SU-DHL-6 (cell line): ENCODE measurements around the gene SPNS3.
A peak's percentile ranks its signal among the peaks of the same experiment; 100 is the strongest.

Experiments used
- H2AFZ ChIP-seq: fragments of 200-600 bp; sonication (generic); 2 replicates; pipeline ENCODE4 v1.6.1; 2014; ENCODE audit warnings: low read depth, mild to moderate bottlenecking, moderate library complexity, mixed read lengths, antibody characterized with exemption, low read length; ENCODE audit not compliant: severe bottlenecking
- H3F3A ChIP-seq: fragments of 200-600 bp; shearing (Covaris generic); 2 replicates; pipeline ENCODE4 v1.6.0; 2016; ENCODE audit warnings: antibody characterized with exemption, mild to moderate bottlenecking; ENCODE audit not compliant: insufficient read depth
- H3K27ac ChIP-seq: fragments of 200-600 bp; sonication (generic); 2 replicates; pipeline ENCODE4 v1.5.1; 2016; ENCODE audit warnings: low read depth, mild to moderate bottlenecking, low read length, moderate library complexity, mixed read lengths
- H3K27me3 ChIP-seq: fragments of 200-600 bp; sonication (generic), shearing (Covaris generic); 2 replicates; pipeline ENCODE4 v1.6.0; 2014; ENCODE audit warnings: mild to moderate bottlenecking, low read length
- H3K36me3 ChIP-seq: fragments of 200-600 bp; sonication (generic); 2 replicates; pipeline ENCODE4 v1.6.1; 2014; ENCODE audit warnings: mild to moderate bottlenecking, low read length, mixed read lengths
- H3K4me2 ChIP-seq: fragments of 300-600, 200-600 bp; shearing (Covaris generic), sonication (generic); 2 replicates; pipeline ENCODE4 v1.6.0; 2014; ENCODE audit warnings: low read length, low read depth, mild to moderate bottlenecking; ENCODE audit not compliant: poor library complexity, severe bottlenecking
- H3K4me3 ChIP-seq: fragments of 200-600 bp; sonication (generic); 2 replicates; pipeline ENCODE4 v1.5.1; 2014; ENCODE audit warnings: antibody characterized with exemption, low read length, mild to moderate bottlenecking, mixed read lengths; ENCODE audit not compliant: insufficient read depth, poor library complexity, severe bottlenecking
- H3K79me2 ChIP-seq: fragments of 200-600 bp; sonication (generic); 2 replicates; pipeline ENCODE4 v1.6.1; 2014; ENCODE audit warnings: mild to moderate bottlenecking, low read length, moderate library complexity; ENCODE audit not compliant: insufficient read depth
- H3K9ac ChIP-seq: fragments of 200-600 bp; sonication (generic); 2 replicates; pipeline ENCODE4 v1.7.0; 2014; ENCODE audit warnings: mild to moderate bottlenecking, low read length
- H3K9me2 ChIP-seq: fragments of 200-600 bp; sonication (generic); replicated peaks from 2 replicates; pipeline ENCODE4 v1.6.1; 2014; ENCODE audit warnings: low read length; ENCODE audit not compliant: insufficient read depth
- H3K9me3 ChIP-seq: fragments of 200-600 bp; sonication (generic); 2 replicates; pipeline ENCODE4 v1.6.1; 2014; ENCODE audit warnings: low read length, mixed read lengths; ENCODE audit not compliant: insufficient read depth
- H4K20me1 ChIP-seq: fragments of 200-600 bp; sonication (generic); 2 replicates; pipeline ENCODE4 v1.6.1; 2014; ENCODE audit warnings: low read depth, mild to moderate bottlenecking, antibody characterized with exemption, low read length, moderate library complexity, mixed read lengths
- CTCF ChIP-seq: fragments of 200-600 bp; sonication (generic); IDR thresholded peaks from one replicate; pipeline ENCODE4 v1.5.1; 2017; ENCODE audit warnings: antibody characterized with exemption, mild to moderate bottlenecking, low read length, moderate library complexity; ENCODE audit not compliant: insufficient read depth, poor library complexity, severe bottlenecking
- EZH2phosphoT487 ChIP-seq: fragments of 200-600 bp; sonication (generic), shearing (Covaris generic); conservative IDR thresholded peaks from 2 replicates; pipeline ENCODE4 v1.6.1; 2018; ENCODE audit warnings: mild to moderate bottlenecking, antibody characterized with exemption, low read length, moderate library complexity, mixed read lengths

Gene SPNS3

DNA sequence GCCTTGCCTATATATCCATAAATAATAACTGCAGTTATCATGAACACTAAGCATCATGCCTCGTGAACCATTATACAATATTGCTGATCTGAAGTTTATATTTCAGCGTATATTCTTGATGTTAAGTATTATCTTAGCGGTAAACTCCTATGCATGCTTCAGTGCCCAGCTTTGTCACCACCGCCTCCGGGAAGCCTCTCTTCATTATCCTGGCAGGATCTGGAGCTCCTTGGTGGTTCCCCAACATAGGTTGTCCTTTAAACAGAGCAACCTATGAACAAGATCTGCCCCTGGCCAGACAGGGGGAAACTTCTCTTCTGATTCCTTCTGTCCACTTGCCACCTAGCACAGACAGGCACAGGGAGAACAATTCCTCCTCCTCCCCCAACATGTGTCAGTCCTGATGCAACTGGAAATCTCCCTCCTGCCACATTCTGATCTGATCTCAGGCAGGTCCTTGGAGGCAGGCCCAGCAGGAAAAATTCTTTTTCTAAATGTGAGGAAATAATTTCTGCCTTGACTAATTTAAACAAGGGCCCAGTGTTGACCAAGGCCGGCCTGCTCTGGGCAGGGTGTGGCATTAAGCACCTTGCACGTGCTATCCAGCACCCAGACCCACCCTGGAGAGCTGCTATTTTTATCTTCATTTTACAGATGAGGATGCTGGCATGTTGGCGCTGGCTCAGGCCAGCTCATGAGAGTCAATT lies 87.3 kb downstream of the SPNS3 start:
- H3F3A ChIP-seq: peaks cover 10% of the 10 kb centered on the region
- H3K9me3 ChIP-seq: no peaks in the 10 kb centered on the region
- no peaks in the 10 kb centered on the region for H3K9me2 ChIP-seq
- no peaks in the 10 kb centered on the region for H4K20me1 ChIP-seq
- H3K9ac ChIP-seq: no peak overlapping the region
- H3K4me3 ChIP-seq: no peak overlapping the region
- no peak overlapping the region for H3K27ac ChIP-seq
- no peak overlapping the region for H3K4me2 ChIP-seq
- H3K27me3 ChIP-seq: no peaks in the 10 kb centered on the region
- H2AFZ ChIP-seq: no peak overlapping the region
- TF ChIP-seq CTCF: no peak
- TF ChIP-seq EZH2phosphoT487: no peak
- no peaks in the 10 kb centered on the region for H3K36me3 ChIP-seq
- H3K79me2 ChIP-seq: no peaks in the 10 kb centered on the region

GRCh38 chr17:4522661-4523060 lies 88.9 kb downstream of the SPNS3 start:
- Histone ChIP-seq H3K9ac (peak overlapping the region; percentile 23; the same call in 1 of the 2 replicates), H3F3A (peaks cover 8% of the 10 kb centered on the region), H3K79me2 (no peaks in the 10 kb centered on the region), H3K27me3 (no peaks in the 10 kb centered on the region), H3K9me3 (no peaks in the 10 kb centered on the region), H4K20me1 (no peaks in the 10 kb centered on the region), H3K4me2 (peak overlapping the region; percentile 58), H3K36me3 (no peaks in the 10 kb centered on the region), H3K4me3 (no peak overlapping the region), H3K27ac (peak overlapping the region; percentile 83), H2AFZ (no peak overlapping the region), H3K9me2 (no peaks in the 10 kb centered on the region)
- TF ChIP-seq EZH2phosphoT487 (no peak), CTCF (no peak)

GRCh38 chr17:4523946-4524345 lies 90.2 kb downstream of the SPNS3 start:
- TF ChIP-seq EZH2phosphoT487 (no peak), CTCF (no peak)
- H3K27me3 ChIP-seq: no peaks in the 10 kb centered on the region
- peak overlapping the region; percentile 5 for H2AFZ ChIP-seq
- peaks cover 5% of the 10 kb centered on the region for H3F3A ChIP-seq
- no peaks in the 10 kb centered on the region for H3K36me3 ChIP-seq
- peak overlapping the region; percentile 23; the same call in 1 of the 2 replicates for H3K9ac ChIP-seq
- H3K27ac ChIP-seq: peak overlapping the region; percentile 83
- H3K4me3 ChIP-seq: peak overlapping the region; percentile 10
- H3K4me2 ChIP-seq: peak overlapping the region; percentile 58
- no peaks in the 10 kb centered on the region for H4K20me1 ChIP-seq
- H3K79me2 ChIP-seq: no peaks in the 10 kb centered on the region
- no peaks in the 10 kb centered on the region for H3K9me2 ChIP-seq
- H3K9me3 ChIP-seq: no peaks in the 10 kb centered on the region
